Measurements from ENCODE around the gene C4BPA.

GRCh38 chr1:207128336-207128921 is 24.4 kb downstream of the C4BPA start:
- TF ChIP-seq CTCF (IDR thresholded peaks at IDR 0.05; ENCODE audit: low read length): no peak
- TF ChIP-seq EZH2 (IDR thresholded peaks at IDR 0.05; ENCODE audit: borderline replicate concordance, low read length): no peak
